Neuronal stem cell (in vitro differentiated cells): Measurements from ENCODE around the gene TMEM59L.

ENCODE experiments used
- DNase-seq: peaks from one replicate; pipeline ENCODE4 v3.0.0-alpha.2; 2013; ENCODE audit warnings: low spot score
- H2AFZ ChIP-seq: one replicate; pipeline ENCODE4 v1.6.1; 2013; ENCODE audit warnings: mild to moderate bottlenecking, low read length, inconsistent platforms
- H2AK5ac ChIP-seq: 2 replicates; pipeline ENCODE4 v1.6.1; 2013; ENCODE audit warnings: low read depth, mild to moderate bottlenecking, inconsistent platforms, low read length, moderate library complexity, mixed read lengths
- H2BK120ac ChIP-seq: 2 replicates; pipeline ENCODE4 v1.6.1; 2013; ENCODE audit warnings: low read depth, mild to moderate bottlenecking, inconsistent platforms, low read length, moderate library complexity, mixed read lengths
- H2BK12ac ChIP-seq: one replicate; pipeline ENCODE4 v1.6.1; 2013; ENCODE audit warnings: low read length, inconsistent platforms
- H2BK15ac ChIP-seq: 2 replicates; pipeline ENCODE4 v1.6.1; 2013; ENCODE audit warnings: mild to moderate bottlenecking, low read length, inconsistent platforms, mixed read lengths
- H2BK5ac ChIP-seq: one replicate; pipeline ENCODE4 v1.6.1; 2013; ENCODE audit warnings: inconsistent platforms, mild to moderate bottlenecking, low read length, moderate library complexity
- H3K14ac ChIP-seq: one replicate; pipeline ENCODE4 v1.6.1; 2013; ENCODE audit warnings: low read length, inconsistent platforms
- H3K18ac ChIP-seq: 2 replicates; pipeline ENCODE4 v1.6.1; 2013; ENCODE audit warnings: low read length, inconsistent platforms
- H3K23ac ChIP-seq: 2 replicates; pipeline ENCODE4 v1.6.1; 2013; ENCODE audit warnings: low read depth, mild to moderate bottlenecking, mixed read lengths, low read length, inconsistent platforms; ENCODE audit not compliant: poor library complexity
- H3K27ac ChIP-seq: replicated peaks from 3 replicates; pipeline ENCODE4 v1.5.1; 2013; ENCODE audit warnings: low read length, inconsistent platforms
- H3K27me3 ChIP-seq, 3 experiments: 2 replicates each; pipeline ENCODE4 v1.6.1; 2013; ENCODE audit warnings: low read length in 3 of 3, mild to moderate bottlenecking in 2 of 3, inconsistent platforms in 1 of 3, low read depth in 1 of 3, mixed read lengths in 1 of 3, moderate library complexity in 1 of 3; ENCODE audit not compliant: control insufficient read depth in 3 of 3, insufficient read depth in 3 of 3
- H3K36me3 ChIP-seq, 2 donors: replicated peaks in 1 of 2; 2 replicates each; pipeline ENCODE4 v1.6.1; 2013; ENCODE audit warnings: low read length in 2 of 2; ENCODE audit not compliant: control insufficient read depth in 2 of 2, insufficient read depth in 2 of 2
- H3K4ac ChIP-seq: 2 replicates; pipeline ENCODE4 v1.6.1; 2013; ENCODE audit warnings: inconsistent platforms, mild to moderate bottlenecking, low read length, moderate library complexity
- H3K4me1 ChIP-seq, 2 donors: 1 replicate in 1 of 2; 2 replicates in 1 of 2; pipeline ENCODE4 v1.6.1; 2013; ENCODE audit warnings: low read length in 2 of 2, low read depth in 1 of 2; ENCODE audit not compliant: control insufficient read depth in 2 of 2, insufficient read depth in 1 of 2
- H3K4me2 ChIP-seq: one replicate; pipeline ENCODE4 v1.6.1; 2013; ENCODE audit warnings: mild to moderate bottlenecking, low read length, inconsistent platforms; ENCODE audit not compliant: insufficient read depth, poor library complexity, severe bottlenecking
- H3K4me3 ChIP-seq, 2 donors: 2 replicates each; pipeline ENCODE4 v1.5.1; 2013; ENCODE audit warnings: low read length in 2 of 2, mild to moderate bottlenecking in 2 of 2, inconsistent platforms in 1 of 2, moderate library complexity in 1 of 2
- H3K79me1 ChIP-seq: one replicate; pipeline ENCODE4 v1.6.1; 2013; ENCODE audit warnings: low read depth, mild to moderate bottlenecking, inconsistent platforms, low read length, moderate library complexity
- H3K9ac ChIP-seq: one replicate; pipeline ENCODE4 v1.6.1; 2013; ENCODE audit warnings: mild to moderate bottlenecking, low read depth, low read length, inconsistent platforms; ENCODE audit not compliant: poor library complexity
- H3K9me3 ChIP-seq, 2 donors: replicated peaks in 1 of 2; 2 replicates each; pipeline versions ENCODE3 to v1.6.1; 2013; ENCODE audit warnings: low read length in 2 of 2, mild to moderate bottlenecking in 2 of 2, inconsistent platforms in 1 of 2, low read depth in 1 of 2, mixed read lengths in 1 of 2, moderate library complexity in 1 of 2; ENCODE audit not compliant: control insufficient read depth in 2 of 2, insufficient read depth in 1 of 2
- H4K8ac ChIP-seq: one replicate; pipeline ENCODE4 v1.6.1; 2013; ENCODE audit warnings: low read depth, mild to moderate bottlenecking, inconsistent platforms, low read length, moderate library complexity
- H4K91ac ChIP-seq: one replicate; pipeline ENCODE4 v1.6.1; 2013; ENCODE audit warnings: low read length, low read depth, mild to moderate bottlenecking, inconsistent platforms; ENCODE audit not compliant: poor library complexity
- WGBS, 2 donors: extraction: QIAGEN DNeasy Blood & Tissue Kit; methylation state at CpG; one replicate each; pipeline ENCODE4 v1.1.7; 2013; ENCODE audit warnings: missing lambda C conversion rate in 2 of 2, mixed read lengths in 1 of 2; ENCODE audit not compliant: insufficient read length in 2 of 2, insufficient replicate concordance in 1 of 2; ENCODE audit errors: extremely low coverage in 2 of 2; 5-methylcytosine and 5-hydroxymethylcytosine counted together

TMEM59L gene

DNA sequence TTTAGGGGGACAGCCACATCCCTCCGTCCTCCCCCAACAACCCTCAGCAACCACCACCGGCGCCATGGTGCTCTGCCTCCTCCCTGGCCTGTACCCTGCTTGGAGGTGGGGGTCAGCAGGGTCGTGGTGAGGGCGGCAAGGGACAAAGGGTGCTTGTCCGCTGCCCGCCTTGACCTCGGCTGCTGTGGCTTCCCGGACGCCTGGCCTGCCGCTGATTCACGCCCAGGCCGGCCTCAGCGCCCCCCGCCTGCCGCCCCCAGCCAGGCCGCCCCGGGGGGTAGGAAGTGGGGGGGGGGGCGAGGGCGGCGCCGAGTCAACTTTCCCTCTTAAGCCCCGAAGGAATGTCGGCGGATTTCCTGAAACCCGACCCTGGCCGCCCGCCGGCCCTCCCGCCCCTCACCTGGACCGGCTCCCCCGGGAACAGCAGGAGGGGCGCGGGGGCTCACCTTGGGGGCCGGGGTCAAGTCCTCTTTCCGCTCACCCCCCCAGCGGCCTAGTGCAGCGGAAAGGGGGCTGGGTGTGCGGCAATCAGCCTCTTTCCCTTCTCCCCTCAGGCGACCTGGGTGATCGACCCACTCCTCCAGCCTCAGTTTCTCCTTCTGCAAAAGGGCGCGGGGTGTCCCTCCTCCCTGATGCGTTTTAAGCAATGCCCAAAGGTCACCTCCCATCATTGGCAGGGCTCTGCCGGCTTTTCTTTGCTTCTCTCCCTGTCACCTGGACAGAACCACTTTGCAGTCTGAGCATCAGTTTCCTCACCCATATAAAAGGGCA lies 1.9 kb upstream of the TMEM59L start:
- Histone ChIP-seq H3K9me3 (no peaks in the 10 kb centered on the region), H3K23ac (no peak overlapping the region), H3K14ac (peak overlapping the region; percentile 56), H4K8ac (no peak overlapping the region), H3K9ac (peak overlapping the region; percentile 77), H2AFZ (no peak overlapping the region), H3K4ac (no peak overlapping the region), H3K79me1 (no peaks in the 10 kb centered on the region), H3K27me3 (peaks cover 64 to 94% (median 85%) of the 10 kb centered on the region in 3 experiments), H3K27ac (no peak overlapping the region), H3K36me3 (no peaks in the 10 kb centered on the region), H3K4me1 (peaks cover 21 to 38% of the 10 kb centered on the region in 2 donors), H4K91ac (no peak overlapping the region), H3K4me3 (no peak overlapping the region), H2BK120ac (no peak overlapping the region), H2BK15ac (no peak overlapping the region), H2BK12ac (peak overlapping the region; percentile 84), H3K4me2 (peak overlapping the region; percentile 40), H3K18ac (peak overlapping the region; percentile 97), H2BK5ac (no peak overlapping the region), H2AK5ac (peak overlapping the region; percentile 96)
- DNase-seq = no peak
- WGBS, 2 donors = no CpG with 5 or more reads among the region's 45 CpGs

DNA sequence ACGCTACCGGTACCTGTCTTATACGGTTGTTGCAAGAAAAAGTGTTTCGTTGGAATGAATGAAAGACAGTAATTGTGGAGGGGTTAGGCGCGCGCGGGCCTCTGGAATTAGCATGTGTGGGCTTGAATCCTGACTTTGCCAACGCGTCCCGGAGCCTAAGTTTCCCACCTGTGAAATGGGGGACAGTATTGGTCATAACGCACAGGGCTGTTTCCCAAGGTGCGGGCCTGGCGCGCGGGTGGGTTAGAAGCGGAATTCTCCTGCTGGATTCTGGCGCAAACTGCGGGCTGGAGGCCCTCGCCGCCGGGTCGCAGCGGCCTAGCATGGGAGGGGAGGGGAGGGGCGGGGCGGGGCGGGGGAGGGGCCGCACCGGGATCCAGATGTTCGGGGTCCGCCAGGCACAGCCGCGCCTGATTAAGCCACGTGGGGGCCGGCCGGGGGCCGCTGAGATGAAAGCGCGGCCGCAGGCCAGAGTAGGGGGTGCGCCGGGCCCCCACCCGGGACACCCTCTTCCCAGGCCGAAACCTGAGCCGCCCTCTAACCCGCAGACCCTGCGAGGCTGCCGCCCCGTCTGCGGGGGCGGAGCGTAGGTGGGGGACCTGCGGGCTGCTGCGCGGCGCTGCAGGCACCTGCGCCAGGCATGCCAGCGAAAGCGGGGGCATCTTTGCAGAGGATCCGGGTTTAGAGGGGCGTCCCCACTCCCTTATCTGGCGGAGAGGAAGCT lies 1.2 kb upstream of the TMEM59L start:
- Histone ChIP-seq H3K14ac (no peak overlapping the region), H3K18ac (peak overlapping the region; percentile 83), H2BK5ac (peak overlapping the region; percentile 42), H3K79me1 (no peaks in the 10 kb centered on the region), H4K8ac (no peak overlapping the region), H2BK15ac (peak overlapping the region; percentile 89), H3K4me1 (peaks cover 21 to 38% of the 10 kb centered on the region in 2 donors), H3K23ac (peak overlapping the region; percentile 73), H3K27me3 (peaks cover 60 to 87% (median 79%) of the 10 kb centered on the region in 3 experiments), H3K9me3 (no peaks in the 10 kb centered on the region), H3K4ac (no peak overlapping the region), H2BK120ac (no peak overlapping the region), H2BK12ac (peak overlapping the region; percentile 41), H4K91ac (no peak overlapping the region), H3K27ac (no peak overlapping the region), H3K36me3 (no peaks in the 10 kb centered on the region), H2AFZ (peak overlapping the region; percentile 59), H3K4me2 (peak overlapping the region; percentile 96), H3K9ac (no peak overlapping the region), H3K4me3 (peak overlapping the region in 1 of 2 donors; percentile 9), H2AK5ac (peak overlapping the region; percentile 98)
- no CpG with 5 or more reads among the region's 62 CpGs for WGBS, 2 donors
- no peak for DNase-seq

DNA sequence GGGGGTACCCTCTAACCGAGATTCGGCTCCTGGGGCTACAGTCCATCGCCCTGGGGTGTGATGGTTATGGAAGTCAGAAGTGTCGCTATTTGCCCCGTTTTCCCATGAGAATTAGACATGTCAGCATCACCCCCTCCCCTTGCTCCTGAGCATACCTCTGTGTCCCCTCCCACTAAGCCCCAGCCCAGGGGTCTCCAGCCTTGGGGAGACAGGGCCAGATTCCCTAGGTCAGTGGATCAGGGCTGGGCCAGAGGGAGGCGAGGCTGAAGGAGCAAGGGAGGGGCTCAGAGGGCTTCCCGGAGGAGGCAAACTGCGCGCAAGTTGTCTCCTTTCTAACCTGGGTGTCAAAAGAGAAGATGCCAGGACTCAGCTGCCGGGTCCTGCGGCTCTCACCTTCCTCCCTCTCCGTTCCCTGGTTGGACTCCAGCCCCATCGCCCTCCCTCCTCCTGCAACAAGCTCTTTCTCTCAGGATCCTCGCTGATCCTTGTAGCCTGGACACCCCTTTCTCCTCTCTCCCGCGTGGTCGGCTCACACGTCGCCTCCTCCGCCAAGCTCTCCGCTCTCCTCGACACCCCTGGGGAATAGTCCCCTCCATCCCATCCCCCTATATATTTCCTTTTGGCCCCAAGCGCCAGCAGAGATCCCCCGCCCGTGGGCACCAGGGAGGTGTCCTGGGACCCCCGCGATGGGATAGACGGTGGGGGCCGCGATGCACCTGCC lies 459 bp upstream of the TMEM59L start:
- peak overlapping the region; percentile 97 for H3K18ac ChIP-seq
- peak overlapping the region; percentile 48 to 85 for H3K4me3 ChIP-seq
- no peak overlapping the region for H3K4ac ChIP-seq
- no peak overlapping the region for H3K9ac ChIP-seq
- peaks cover 21 to 37% of the 10 kb centered on the region in 2 donors for H3K4me1 ChIP-seq
- WGBS, 2 donors = no CpG with 5 or more reads among the region's 30 CpGs
- H2BK120ac ChIP-seq = peak overlapping the region; percentile 24
- peaks cover 0 to 4% of the 10 kb centered on the region in 2 donors for H3K9me3 ChIP-seq
- peak overlapping the region; percentile 98 for H2AK5ac ChIP-seq
- peak overlapping the region; percentile 73 for H3K23ac ChIP-seq
- no peaks in the 10 kb centered on the region for H3K79me1 ChIP-seq
- H2BK15ac ChIP-seq = peak overlapping the region; percentile 89
- peak overlapping the region; percentile 99 for H2AFZ ChIP-seq
- H3K14ac ChIP-seq = no peak overlapping the region
- H2BK5ac ChIP-seq = peak overlapping the region; percentile 42
- H3K27me3 ChIP-seq = peaks cover 56 to 79% (median 74%) of the 10 kb centered on the region in 3 experiments
- no peak overlapping the region for H4K8ac ChIP-seq
- H3K36me3 ChIP-seq = no peaks in the 10 kb centered on the region
- H2BK12ac ChIP-seq = peak overlapping the region; percentile 41
- H4K91ac ChIP-seq = no peak overlapping the region
- peak overlapping the region; percentile 96 for H3K4me2 ChIP-seq
- H3K27ac ChIP-seq = no peak overlapping the region
- no peak for DNase-seq
